GM21576 (cell line): ENCODE measurements around the gene RYR1.
"Not testable (repeated sequence)": the region's sequence is repeated elsewhere in the genome, so short reads cannot be mapped to it uniquely, and the experiment has no call there.

Experiments
- ATAC-seq: cut with Tn5 transposase; IDR thresholded peaks from one replicate; pipeline ENCODE4 v1.9.1; 2021; ENCODE audit warnings: mild to moderate bottlenecking, moderate library complexity; ENCODE audit not compliant: unreplicated experiment

The RYR1 gene

DNA sequence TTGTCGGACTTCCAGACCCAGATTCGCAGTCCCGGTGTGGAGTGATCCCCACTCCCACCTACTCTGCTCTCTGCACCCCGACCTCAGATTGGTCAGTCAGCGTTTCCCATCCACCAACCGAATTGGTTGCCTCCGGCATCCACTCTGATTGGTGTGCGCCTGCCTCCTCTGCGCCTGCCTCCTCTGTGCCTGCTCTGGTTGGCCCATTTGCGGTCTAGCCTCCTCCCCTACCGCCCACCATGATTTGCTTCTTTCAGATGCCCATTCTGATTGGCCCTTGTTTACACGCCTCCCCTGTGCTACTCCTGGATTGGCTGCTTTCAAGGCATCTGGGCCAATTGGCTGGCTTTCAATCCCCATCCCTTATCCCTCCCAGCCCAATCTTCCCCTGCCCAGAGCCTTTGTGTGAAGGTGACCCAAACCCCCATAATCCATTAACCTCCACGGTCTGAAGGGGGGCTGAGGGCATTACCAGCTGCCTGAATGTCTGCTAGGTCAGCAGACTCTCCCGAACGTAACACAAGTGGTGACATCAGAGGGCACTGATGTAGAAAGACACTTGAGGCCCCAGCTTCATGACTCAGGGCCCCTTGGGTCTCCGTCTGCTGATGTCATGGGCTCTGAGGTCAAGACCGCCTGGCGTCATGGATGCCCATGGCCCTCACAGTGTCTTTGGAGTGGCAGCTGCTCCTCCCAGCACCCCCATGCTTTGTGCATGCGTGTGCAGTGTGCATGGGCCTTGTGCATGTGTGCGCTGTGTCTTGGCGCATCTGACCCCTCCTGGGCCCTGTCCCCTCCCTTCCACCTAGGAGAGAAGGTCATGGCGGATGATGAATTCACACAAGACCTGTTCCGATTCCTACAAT lies 103.8 kb downstream of the RYR1 start:
- no peak for ATAC-seq

DNA sequence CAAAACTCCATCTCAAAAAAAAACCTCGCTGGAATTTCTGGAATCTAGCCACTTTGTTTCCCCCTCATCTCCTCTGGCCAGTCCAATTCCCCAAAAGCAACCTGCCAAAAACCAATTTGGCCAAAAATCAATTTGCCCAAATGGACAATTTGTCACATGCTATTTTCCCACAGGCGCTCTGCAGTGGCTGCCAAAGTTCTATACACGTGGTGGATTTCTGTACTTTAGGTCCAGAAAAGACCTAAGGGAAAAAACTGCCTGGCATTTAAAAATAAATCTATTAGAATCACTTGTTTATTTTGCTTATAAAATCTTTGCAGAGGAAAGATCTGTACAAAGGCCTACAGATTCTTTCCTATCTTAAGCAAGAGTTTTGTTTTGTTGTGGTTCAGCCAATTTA lies 104.9 kb downstream of the RYR1 start:
- ATAC-seq, result no peak

DNA sequence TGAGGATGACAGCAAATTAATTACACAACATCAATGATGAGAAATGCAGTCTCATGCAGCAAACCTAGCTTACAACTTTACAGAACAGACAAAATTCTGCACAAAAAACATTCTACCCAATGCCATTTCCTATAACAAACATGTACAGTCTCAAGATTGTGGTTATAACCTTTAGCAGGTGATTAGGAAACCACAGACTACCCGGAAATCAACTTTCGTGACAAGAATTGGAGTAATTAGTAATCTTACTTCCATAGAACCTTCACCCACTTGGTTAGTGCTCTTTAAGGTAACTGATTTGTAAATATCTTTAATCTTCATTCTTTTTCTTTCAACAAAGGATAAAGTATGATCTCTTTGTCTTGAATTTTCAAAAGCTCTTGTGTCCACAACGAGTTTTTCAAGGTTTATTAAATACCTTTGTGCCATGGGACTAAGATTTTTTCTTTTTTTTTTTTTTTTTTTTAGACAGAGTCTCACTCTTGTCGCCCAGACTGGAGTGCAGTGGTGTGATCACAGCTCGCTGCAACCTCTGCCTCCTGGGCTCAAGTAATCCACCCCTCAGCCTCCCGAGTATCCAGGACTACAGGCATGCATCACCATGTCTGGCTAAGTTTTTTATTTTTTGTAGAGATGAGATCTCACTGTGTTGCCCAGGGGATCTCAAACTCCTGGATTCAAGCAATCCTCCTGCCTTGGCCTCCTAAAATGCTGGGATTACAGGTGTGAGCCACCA lies 105.5 kb downstream of the RYR1 start:
- no peak for ATAC-seq

DNA sequence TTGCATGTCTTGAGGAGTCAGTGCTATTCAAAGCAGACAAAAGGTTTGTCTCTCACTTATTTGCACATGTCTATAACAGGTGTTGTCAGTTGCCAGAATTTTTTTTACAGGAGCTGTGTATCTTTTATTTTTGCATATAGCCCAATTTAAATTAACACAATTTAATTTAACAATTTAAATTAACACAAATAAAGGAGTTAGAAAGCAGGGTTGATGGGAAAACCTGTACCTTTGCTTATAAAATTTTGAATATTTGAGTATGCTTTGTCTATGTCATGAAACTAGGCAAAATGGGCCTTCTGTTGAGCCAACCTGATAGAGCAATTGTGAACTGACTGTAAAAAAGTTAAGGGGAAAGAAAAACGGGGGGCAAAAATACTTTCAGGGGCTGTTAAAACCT lies 106.3 kb downstream of the RYR1 start:
- no peak for ATAC-seq

DNA sequence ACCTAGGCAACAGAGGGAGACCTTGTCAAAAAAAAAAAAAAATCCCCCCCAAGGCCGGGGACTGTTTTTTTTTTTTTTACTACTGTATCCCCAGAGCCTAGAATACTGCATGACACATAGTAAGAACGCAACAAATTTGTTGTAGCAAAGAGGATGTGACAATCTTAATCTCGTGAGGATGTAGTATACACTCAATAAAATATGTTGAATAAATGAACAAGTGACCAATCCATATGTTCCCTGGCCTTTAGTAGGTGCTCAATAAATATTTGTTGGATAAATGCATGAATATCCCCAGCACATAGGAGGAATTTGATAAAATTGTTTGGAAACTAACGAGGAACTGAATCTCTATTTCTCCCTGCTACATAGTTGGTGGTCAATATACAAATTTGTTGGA lies 108.5 kb downstream of the RYR1 start:
- no peak for ATAC-seq

DNA sequence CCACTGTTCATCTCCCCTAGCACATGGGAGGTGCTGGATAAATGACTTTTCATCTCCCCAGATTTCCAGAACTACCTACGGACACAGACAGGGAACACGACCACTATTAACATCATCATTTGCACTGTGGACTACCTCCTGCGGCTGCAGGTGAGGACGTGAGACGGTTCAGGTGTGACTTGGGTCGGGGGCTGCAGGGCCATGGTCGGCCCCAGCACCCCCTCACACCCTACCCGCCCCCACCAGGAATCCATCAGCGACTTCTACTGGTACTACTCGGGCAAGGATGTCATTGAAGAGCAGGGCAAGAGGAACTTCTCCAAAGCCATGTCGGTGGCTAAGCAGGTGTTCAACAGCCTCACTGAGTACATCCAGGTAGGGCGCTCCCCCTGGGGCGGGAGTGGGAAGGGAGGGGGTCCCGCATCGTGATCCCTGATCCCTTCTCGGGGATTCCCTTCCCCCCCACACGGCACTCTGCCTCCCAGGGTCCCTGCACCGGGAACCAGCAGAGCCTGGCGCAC lies 109.9 kb downstream of the RYR1 start:
- ATAC-seq, result no peak

DNA sequence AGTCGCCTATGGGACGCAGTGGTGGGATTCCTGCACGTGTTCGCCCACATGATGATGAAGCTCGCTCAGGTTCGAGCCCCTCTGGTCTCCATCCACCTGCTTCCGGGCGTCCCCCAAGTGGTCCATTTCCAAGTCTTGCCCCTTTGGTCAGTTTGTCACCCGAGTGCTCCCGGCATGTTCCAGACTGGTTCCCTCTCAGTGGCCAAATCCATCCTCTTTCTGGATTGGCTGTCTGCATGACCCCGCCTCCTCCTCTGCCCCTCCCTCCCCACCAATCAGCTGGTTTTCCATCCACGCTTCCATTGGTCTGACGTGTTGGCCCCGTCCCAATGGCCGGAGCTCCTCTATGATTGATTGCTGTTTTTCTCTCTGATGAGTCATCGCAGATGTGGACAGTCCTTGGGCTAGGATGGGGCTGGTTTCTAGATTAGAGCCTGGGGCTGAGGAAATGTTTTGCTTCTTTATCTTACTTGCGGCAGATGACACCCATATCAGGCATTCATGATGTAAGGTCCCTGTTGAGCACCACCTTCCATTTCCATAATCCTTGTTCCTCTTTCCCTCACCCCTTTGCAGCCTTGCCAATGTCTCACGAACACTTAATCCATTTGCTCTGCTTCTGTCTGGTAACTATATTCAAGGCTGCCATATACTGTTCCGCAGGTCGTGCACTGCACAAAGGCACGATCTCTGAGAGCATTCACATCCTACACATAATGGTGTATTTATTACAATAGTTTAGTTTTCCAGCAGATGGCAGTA lies 110.5 kb downstream of the RYR1 start:
- ATAC-seq, result no peak

DNA sequence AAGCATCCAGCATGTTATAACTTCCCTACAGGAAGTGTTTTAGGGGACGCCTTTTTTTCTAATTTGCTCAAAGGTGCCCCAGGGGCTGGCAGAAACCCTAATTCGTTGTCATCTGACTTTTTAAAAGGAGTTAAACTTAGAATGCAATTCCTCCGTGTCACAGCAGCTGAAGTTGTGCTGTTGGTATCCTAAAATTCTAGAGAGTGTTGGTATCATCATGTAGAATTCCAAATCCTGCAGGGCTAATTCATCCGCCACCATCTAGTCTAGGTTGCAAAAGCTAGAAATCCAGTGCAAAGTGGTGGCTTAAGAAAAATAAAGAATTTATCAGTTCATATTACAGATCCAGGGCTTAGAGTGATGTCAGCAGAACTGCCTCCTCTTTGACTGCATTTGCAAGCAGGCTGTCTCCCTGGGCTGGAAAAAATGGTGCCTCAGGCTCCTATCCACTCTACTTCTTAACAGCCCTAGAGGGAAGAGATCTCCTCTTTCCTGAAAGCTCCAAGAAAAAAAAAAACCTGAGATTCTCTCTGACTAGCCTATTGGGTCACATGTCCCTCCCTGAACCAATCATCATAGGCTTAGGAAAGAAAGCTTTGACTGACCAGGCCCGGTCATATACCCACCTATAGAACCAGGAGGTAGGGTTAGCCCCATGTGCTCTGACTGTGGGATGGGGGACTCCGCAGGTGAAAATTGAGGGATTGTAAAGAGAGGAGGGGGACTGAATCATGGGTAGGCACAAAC lies 111.3 kb downstream of the RYR1 start:
- ATAC-seq, result no peak

DNA sequence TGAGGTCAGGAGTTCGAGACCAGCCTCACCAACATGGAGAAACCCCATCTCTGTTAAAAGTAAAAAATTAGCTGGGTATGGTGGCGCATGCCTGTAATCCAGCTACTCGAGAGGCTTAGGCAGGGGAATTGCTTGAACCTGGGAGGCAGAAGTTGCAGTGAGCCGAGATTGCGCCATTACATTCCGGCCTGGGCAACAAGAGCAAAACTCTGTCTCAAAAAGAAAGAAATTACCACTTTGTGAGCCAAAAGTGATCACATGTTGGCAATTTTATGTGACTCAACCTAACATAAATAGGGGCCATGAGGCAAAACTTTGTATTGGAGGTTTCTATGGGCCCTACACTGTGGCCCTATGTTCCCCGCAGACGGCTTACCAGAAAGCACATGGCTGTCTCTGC lies 112.1 kb downstream of the RYR1 start:
- no peak for ATAC-seq

DNA sequence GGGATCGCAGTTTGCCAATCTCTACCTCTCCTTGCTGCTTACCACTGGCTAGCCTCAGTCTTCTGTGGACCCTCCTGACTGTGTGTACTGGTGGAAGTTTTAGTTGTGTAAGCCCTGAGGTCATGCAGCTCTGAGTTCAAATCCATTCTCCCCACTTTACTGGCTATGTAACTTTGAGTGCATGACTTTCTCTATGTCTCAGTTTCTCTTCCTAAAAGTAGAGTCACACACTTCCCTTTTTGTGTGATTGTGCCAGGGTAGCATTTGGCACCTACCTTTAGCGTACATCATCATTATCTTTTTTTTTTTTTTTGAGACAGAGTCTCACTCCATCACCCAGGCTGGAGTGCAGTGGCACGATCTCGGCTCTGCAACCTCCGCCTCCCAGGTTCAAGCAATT lies 113.9 kb downstream of the RYR1 start:
- ATAC-seq, result no peak

DNA sequence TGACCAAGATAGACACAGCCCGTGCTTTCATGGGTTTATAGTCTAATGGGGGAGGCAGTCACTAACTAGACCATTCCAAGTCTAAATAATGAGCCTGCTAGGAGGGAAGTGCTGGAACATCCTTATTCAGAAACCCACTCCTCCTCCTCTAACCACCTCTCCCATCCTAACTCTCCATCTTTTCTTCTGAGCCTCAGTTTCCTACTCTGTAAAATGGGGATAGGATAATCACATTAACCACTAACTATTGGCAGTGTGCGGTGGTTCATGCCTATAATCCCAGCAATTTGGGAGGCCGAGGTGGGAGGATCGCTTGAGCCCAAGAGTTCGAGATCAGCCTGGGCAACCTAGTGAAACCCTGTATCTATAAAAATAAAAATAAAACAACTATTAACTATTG lies 115.6 kb downstream of the RYR1 start:
- ATAC-seq, result no peak

DNA sequence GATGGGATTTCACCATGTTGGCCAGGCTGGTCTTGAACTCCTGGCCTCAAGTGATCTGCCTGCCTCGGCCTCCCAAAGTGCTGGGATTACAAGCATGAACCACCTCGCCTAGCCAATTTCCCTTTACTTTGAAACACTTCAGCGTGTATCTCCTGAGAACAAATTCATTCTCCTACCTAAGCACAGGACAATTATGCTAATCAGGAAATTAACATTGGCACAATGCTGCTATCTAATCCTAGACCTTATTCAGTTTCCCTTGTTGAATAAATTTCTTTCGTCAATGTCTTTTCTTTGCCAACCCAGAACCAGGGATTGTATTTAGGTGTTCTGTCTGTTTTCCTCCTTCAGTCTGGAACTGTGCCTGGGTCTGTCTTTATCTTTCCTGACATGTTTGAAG lies 116.5 kb downstream of the RYR1 start:
- no peak for ATAC-seq

DNA sequence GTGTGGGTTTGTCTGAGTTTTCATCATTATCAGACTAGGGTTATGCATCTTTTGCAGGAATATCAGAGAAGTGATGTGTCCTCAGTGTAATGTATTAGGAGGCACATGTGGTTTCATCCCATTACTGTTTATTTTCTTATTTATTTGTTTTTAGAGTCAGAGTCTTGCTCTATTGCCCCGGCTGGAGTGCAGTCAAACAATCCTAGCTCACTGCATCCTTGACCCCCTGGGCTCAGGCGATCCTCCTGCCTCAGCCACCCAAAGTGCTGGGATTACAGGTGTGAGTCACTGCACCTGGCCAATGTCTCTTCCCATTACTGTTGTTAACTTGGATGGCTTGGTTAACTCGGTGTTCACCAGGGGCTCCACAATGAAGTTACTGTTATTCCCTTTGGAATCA lies 116.9 kb downstream of the RYR1 start:
- ATAC-seq, result no peak

DNA sequence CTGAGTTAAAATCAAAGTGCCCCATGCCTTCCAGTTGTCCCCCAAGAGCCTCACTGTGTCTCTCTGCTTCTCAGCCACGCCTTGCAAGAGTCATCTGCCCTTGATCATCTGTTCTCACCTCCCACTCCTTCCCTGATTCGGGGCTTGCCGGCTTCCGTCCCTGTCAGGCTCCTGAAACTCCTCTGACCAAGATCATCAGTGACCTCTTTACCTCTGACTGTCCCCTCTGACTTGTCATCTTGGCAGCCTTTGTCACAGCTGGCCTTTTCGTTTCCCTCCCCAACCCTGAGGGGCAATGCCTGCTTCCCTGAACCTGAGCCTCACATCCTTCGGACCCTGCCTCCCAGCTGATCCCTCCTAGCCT lies 117.9 kb downstream of the RYR1 start:
- peak; percentile 67 for ATAC-seq

DNA sequence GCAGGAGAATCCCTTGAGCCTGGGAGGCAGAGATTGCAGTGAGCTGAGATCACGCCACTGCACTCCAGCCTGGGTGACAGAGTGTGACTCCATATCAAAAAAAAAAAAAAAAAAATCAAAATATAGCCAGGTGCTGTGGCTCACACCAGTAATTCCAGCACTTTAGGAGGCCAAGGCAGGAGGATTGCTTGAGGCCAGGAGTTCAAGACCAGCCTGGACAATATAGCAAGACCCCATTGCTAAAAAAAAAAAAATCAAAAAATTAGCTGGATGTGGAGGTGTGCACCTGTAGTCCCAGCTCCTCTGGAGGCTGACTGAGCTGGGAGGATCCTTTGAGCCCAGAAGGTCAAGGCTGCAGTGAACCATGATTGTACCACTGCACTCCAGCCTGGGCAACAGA lies 119.7 kb downstream of the RYR1 start:
- not testable (repeated sequence) for ATAC-seq

DNA sequence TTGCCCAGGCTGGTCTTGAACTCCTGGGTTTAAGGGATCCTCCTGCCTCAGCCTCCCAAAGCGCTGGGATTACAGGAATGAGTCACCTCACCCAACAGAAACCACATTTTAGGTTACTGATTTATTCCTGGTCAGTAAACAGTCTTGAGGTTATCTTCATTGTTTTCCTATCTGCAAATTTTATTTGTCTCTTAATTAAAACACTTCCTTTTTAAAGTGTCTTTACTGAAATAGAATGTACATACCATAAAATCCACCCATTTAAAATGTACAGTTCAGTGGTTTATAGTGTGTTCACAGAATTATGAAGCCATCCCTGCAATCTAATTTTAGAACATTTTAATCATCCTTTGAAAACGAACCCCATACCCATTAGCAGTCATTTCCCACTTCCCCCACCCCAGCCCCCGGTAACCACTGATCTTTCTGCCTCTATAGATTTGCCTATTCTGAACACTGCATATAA lies 121.2 kb downstream of the RYR1 start:
- ATAC-seq, result no peak

DNA sequence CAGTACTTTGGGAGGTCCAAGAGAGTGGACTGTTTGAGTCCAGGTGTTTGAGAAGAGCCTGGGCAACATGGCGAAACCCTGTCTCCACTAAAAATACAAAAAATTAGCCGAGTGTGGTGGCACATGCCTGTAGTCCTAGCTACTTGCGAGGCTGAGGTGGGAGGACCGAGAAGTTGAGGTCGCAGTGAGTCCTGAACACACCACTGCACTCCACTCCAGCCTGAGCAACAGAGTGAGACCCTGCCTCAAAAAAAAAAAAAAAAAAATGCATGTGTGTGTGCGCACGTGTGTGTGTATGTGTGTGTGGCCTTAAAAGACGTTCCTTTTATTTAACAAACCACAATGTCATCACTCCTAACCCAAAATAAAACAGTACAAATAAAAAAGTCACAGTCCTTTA lies 121.7 kb downstream of the RYR1 start:
- no peak for ATAC-seq

DNA sequence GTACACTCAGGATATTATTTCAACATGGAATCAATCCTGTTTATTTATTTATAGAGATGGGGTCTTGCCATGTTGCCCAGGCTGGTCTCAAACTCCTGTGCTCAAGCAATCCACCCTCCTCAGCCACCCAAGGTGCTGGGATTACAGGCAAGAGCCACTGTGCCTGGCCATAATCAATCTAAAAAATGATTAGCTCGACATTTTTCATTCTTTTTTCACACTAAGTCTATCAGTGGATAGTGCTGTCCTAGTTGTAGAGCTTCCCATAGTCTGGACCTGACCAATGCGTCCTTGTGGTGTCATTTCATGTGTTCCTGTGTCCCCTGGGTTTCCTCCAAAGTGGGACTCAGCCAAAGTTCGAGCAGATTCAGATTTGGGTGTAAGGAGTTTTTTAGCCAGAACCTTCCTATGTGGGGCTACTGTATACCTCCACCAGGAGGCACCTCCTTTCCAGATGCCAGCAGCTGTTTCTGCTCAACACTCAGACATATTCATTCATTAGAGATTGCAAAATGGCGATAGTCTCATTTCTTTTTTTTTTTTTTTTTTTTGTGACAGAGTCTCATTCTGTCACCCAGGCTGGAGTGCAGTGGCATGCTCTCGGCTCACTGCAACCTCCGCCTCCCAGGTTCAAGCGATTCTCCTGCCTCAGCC lies 123.2 kb downstream of the RYR1 start:
- no peak for ATAC-seq

DNA sequence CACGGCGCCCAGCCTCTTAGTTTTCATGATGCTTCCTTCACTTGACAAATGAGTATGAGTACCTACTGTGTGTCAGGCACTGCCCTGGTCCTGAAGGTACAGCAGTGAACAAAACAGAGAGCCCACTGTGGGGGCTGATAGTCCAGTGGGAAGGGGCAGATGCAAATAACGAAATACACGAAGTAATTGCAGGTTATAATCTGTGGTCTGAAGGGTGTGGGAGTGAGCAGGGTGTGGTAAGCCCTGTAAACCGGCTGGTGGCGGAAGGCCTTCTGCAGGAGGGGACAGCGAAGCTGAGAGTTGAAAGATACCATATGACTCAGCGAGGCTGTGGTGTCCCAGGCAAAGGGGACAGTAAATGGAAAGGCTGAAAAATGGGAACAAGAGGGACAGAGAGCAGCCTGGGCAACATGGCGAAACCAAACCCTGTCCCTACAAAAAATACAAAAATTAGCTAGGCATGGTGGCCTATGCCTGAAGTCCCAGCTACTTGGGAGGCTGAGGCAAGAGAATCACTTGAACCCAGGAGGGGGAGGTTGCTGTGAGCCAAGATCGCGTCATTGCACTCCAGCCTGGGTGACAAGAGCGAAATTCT lies 123.8 kb downstream of the RYR1 start:
- ATAC-seq, result peak; percentile 38

DNA sequence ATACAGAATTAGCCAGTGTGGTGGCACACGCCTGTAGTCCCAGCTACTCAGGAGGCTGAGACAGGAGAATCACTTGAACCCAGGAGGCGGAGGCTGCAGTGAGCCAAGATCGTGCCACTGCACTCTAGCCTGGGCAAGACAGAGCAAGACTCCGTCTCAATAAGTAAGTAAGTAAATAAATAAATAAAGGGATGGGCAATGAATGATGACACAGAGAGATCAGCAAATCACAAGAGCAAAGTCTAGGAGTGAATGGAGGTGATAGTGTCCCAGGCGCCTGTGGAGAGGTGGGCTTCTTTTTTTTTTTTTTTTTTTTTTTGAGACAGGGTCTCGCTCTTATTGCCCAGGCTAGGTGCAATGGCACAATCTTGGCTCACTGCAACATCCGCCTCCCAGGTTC lies 125.4 kb downstream of the RYR1 start:
- ATAC-seq, result not testable (repeated sequence)
